HEK293 (cell line): ENCODE results near the gene HRC.

Experiments used
- GLIS2 ChIP-seq: fragments of 450-650 bp; formaldehyde crosslinking; IDR thresholded peaks from 2 replicates; pipeline ENCODE4 v1.5.1; 2016; ENCODE audit warnings: missing biosample characterization, missing genetic modification characterization
- KLF10 ChIP-seq: fragments of 450-650 bp; IDR thresholded peaks from 2 replicates; pipeline ENCODE4 v1.5.1; 2018; ENCODE audit warnings: missing biosample characterization, mild to moderate bottlenecking, missing genetic modification characterization
- KLF9 ChIP-seq: fragments of 450-650 bp; formaldehyde crosslinking; IDR thresholded peaks from 2 replicates; pipeline ENCODE4 v1.5.1; 2016; ENCODE audit warnings: missing biosample characterization, missing genetic modification characterization, low read depth
- OSR2 ChIP-seq: fragments of 450-650 bp; formaldehyde crosslinking; IDR thresholded peaks from 2 replicates; pipeline ENCODE4 v1.5.1; 2016; ENCODE audit warnings: missing biosample characterization, missing genetic modification characterization
- SP3 ChIP-seq: fragments of 450-650 bp; formaldehyde crosslinking; IDR thresholded peaks from 2 replicates; pipeline ENCODE4 v1.5.1; 2016; ENCODE audit warnings: missing biosample characterization, missing genetic modification characterization
- SP7 ChIP-seq: fragments of 450-650 bp; formaldehyde crosslinking; IDR thresholded peaks from 2 replicates; pipeline ENCODE4 v1.5.1; 2016; ENCODE audit warnings: missing biosample characterization, missing genetic modification characterization
- TSHZ1 ChIP-seq: fragments of 450-650 bp; formaldehyde crosslinking; IDR thresholded peaks from 2 replicates; pipeline ENCODE4 v1.5.1; 2016; ENCODE audit warnings: missing biosample characterization, missing genetic modification characterization, borderline replicate concordance
- ZBTB10 ChIP-seq: fragments of 450-650 bp; formaldehyde crosslinking; IDR thresholded peaks from 2 replicates; pipeline ENCODE4 v1.5.1; 2016; ENCODE audit warnings: missing biosample characterization, missing genetic modification characterization
- ZBTB8A ChIP-seq: fragments of 450-650 bp; formaldehyde crosslinking; IDR thresholded peaks from 2 replicates; pipeline ENCODE4 v1.5.1; 2016; ENCODE audit warnings: missing biosample characterization, missing genetic modification characterization
- ZFP37 ChIP-seq: fragments of 450-650 bp; formaldehyde crosslinking; IDR thresholded peaks from 2 replicates; pipeline ENCODE4 v1.5.1; 2016; ENCODE audit warnings: missing biosample characterization, missing genetic modification characterization
- ZNF112 ChIP-seq: fragments of 450-650 bp; formaldehyde crosslinking; IDR thresholded peaks from 2 replicates; pipeline ENCODE4 v1.5.0; 2017; ENCODE audit warnings: missing biosample characterization, missing genetic modification characterization
- ZNF121 ChIP-seq: fragments of 450-650 bp; formaldehyde crosslinking; IDR thresholded peaks from 2 replicates; pipeline ENCODE4 v1.5.1; 2016; ENCODE audit warnings: missing biosample characterization, missing genetic modification characterization
- ZNF174 ChIP-seq: fragments of 450-650 bp; formaldehyde crosslinking; IDR thresholded peaks from 2 replicates; pipeline ENCODE4 v1.5.0; 2017; ENCODE audit warnings: missing biosample characterization, mild to moderate bottlenecking, missing genetic modification characterization
- ZNF211 ChIP-seq: fragments of 450-650 bp; formaldehyde crosslinking; IDR thresholded peaks from 2 replicates; pipeline ENCODE4 v1.5.1; 2016; ENCODE audit warnings: low read depth, missing biosample characterization, missing genetic modification characterization
- ZNF239 ChIP-seq: fragments of 450-650 bp; formaldehyde crosslinking; IDR thresholded peaks from 2 replicates; pipeline ENCODE4 v1.5.1; 2016; ENCODE audit warnings: missing biosample characterization, missing genetic modification characterization
- ZNF266 ChIP-seq: fragments of 450-650 bp; formaldehyde crosslinking; IDR thresholded peaks from 2 replicates; pipeline ENCODE4 v1.5.1; 2016; ENCODE audit warnings: missing biosample characterization, missing genetic modification characterization, low read depth
- ZNF292 ChIP-seq: fragments of 450-650 bp; formaldehyde crosslinking; IDR thresholded peaks from 2 replicates; pipeline ENCODE4 v1.5.1; 2016; ENCODE audit warnings: low read depth, missing biosample characterization, missing genetic modification characterization, borderline replicate concordance
- ZNF335 ChIP-seq: fragments of 450-650 bp; formaldehyde crosslinking; conservative IDR thresholded peaks from 2 replicates; pipeline ENCODE4 v1.5.1; 2016; ENCODE audit warnings: missing biosample characterization, missing genetic modification characterization
- ZNF350 ChIP-seq: fragments of 450-650 bp; formaldehyde crosslinking; IDR thresholded peaks from 2 replicates; pipeline ENCODE4 v1.5.0; 2017; ENCODE audit warnings: missing biosample characterization, mild to moderate bottlenecking, missing genetic modification characterization
- ZNF362 ChIP-seq: fragments of 450-650 bp; formaldehyde crosslinking; IDR thresholded peaks from 2 replicates; pipeline ENCODE4 v1.5.1; 2016; ENCODE audit warnings: missing biosample characterization, missing genetic modification characterization
- ZNF404 ChIP-seq: fragments of 450-650 bp; formaldehyde crosslinking; IDR thresholded peaks from 2 replicates; pipeline ENCODE4 v1.5.1; 2017; ENCODE audit warnings: missing biosample characterization, missing genetic modification characterization
- ZNF423 ChIP-seq: fragments of 450-650 bp; formaldehyde crosslinking; IDR thresholded peaks from 2 replicates; pipeline ENCODE4 v1.5.1; 2016; ENCODE audit warnings: missing biosample characterization, missing genetic modification characterization
- ZNF433 ChIP-seq: fragments of 450-650 bp; formaldehyde crosslinking; IDR thresholded peaks from 2 replicates; pipeline ENCODE4 v1.5.1; 2016; ENCODE audit warnings: missing biosample characterization, missing genetic modification characterization, low read depth
- ZNF501 ChIP-seq: fragments of 450-650 bp; formaldehyde crosslinking; IDR thresholded peaks from 2 replicates; pipeline ENCODE4 v1.5.1; 2016; ENCODE audit warnings: missing biosample characterization, missing genetic modification characterization
- ZNF510 ChIP-seq: fragments of 450-650 bp; formaldehyde crosslinking; IDR thresholded peaks from 2 replicates; pipeline ENCODE4 v1.5.1; 2018; ENCODE audit warnings: mild to moderate bottlenecking, missing genetic modification characterization, missing biosample characterization; ENCODE audit not compliant: insufficient replicate concordance
- ZNF521 ChIP-seq: fragments of 450-650 bp; formaldehyde crosslinking; IDR thresholded peaks from 2 replicates; pipeline ENCODE4 v1.5.1; 2017; ENCODE audit warnings: missing biosample characterization, mild to moderate bottlenecking, missing genetic modification characterization
- ZNF530 ChIP-seq: fragments of 450-650 bp; formaldehyde crosslinking; IDR thresholded peaks from 2 replicates; pipeline ENCODE4 v1.5.1; 2016; ENCODE audit warnings: low read depth, missing biosample characterization, missing genetic modification characterization
- ZNF645 ChIP-seq: fragments of 450-650 bp; formaldehyde crosslinking; IDR thresholded peaks from 2 replicates; pipeline ENCODE4; 2016; ENCODE audit warnings: missing biosample characterization, missing genetic modification characterization
- ZNF658 ChIP-seq: fragments of 450-650 bp; formaldehyde crosslinking; IDR thresholded peaks from 2 replicates; pipeline ENCODE4; 2016; ENCODE audit warnings: missing biosample characterization, missing genetic modification characterization
- ZNF664 ChIP-seq: fragments of 450-650 bp; formaldehyde crosslinking; IDR thresholded peaks from 2 replicates; pipeline ENCODE4 v1.5.1; 2016; ENCODE audit warnings: missing biosample characterization, missing genetic modification characterization
- ZNF776 ChIP-seq: fragments of 450-650 bp; formaldehyde crosslinking; IDR thresholded peaks from 2 replicates; pipeline ENCODE4 v1.5.0; 2017; ENCODE audit warnings: missing biosample characterization, missing genetic modification characterization, borderline replicate concordance
- ZSCAN16 ChIP-seq: fragments of 450-650 bp; formaldehyde crosslinking; IDR thresholded peaks from 2 replicates; pipeline ENCODE4 v1.5.1; 2016; ENCODE audit warnings: missing biosample characterization, missing genetic modification characterization

Gene HRC

GRCh38 chr19:49114630-49115363 lies 40.4 kb downstream of the HRC start (continued):
- no peak for TF ChIP-seq ZNF266 (tag by site-specific recombination)
- TF ChIP-seq ZFP37 = 0 out of 2 replicates have a peak, but pooled peaks have one; percentile 52
- TF ChIP-seq ZNF239 (tag by site-specific recombination) = no peak
- peak; percentile 78 for TF ChIP-seq SP3
- no peak for TF ChIP-seq ZNF776 (tag by site-specific recombination)
- peak; percentile 38; the same call in 1 of the 2 replicates for TF ChIP-seq SP7 (tag by site-specific recombination)
- TF ChIP-seq ZNF350 (tag by site-specific recombination) = no peak
- TF ChIP-seq ZNF645 (tag by site-specific recombination) = no peak
- peak; percentile 67; the same call in 1 of the 2 replicates for TF ChIP-seq ZBTB10 (tag by site-specific recombination)
- TF ChIP-seq ZNF530 (tag by site-specific recombination) = no peak
- TF ChIP-seq ZBTB8A (tag by site-specific recombination) = peak; percentile 58
- 0 out of 2 replicates have a peak, but pooled peaks have one; percentile 18 for TF ChIP-seq KLF10
- TF ChIP-seq ZNF121 (tag by site-specific recombination) = no peak
- TF ChIP-seq ZNF423 (tag by site-specific recombination) = peak; percentile 65; the same call in 1 of the 2 replicates
- no peak for TF ChIP-seq ZSCAN16 (tag by site-specific recombination)
- peak; percentile 55; the same call in 1 of the 2 replicates for TF ChIP-seq KLF9 (tag by site-specific recombination)
- TF ChIP-seq GLIS2 (tag by site-specific recombination) = peak; percentile 80
- no peak for TF ChIP-seq OSR2 (tag by site-specific recombination)
- no peak for TF ChIP-seq ZNF658 (tag by site-specific recombination)
- peak; percentile 56 for TF ChIP-seq ZNF501
- TF ChIP-seq ZNF211 (tag by site-specific recombination) = no peak
- no peak for TF ChIP-seq ZNF362 (tag by site-specific recombination)
- no peak for TF ChIP-seq ZNF404 (tag by site-specific recombination)
- no peak for TF ChIP-seq ZNF521 (tag by site-specific recombination)
- TF ChIP-seq ZNF335 (tag by site-specific recombination) = peak; percentile 97
- TF ChIP-seq ZNF174 (tag by site-specific recombination) = no peak
- TF ChIP-seq TSHZ1 (tag by site-specific recombination) = no peak
- TF ChIP-seq ZNF112 (tag by site-specific recombination) = no peak
- no peak for TF ChIP-seq ZNF433 (tag by site-specific recombination)
- no peak for TF ChIP-seq ZNF510 (tag by site-specific recombination)
- no peak for TF ChIP-seq ZNF664
- no peak for TF ChIP-seq ZNF292 (tag by site-specific recombination)
